Fibroblast of skin of left quadriceps (primary cell): ENCODE data around the gene FCRL6.

Experiments
- DNase-seq, 2 experiments: peaks; one replicate each; pipeline ENCODE4 v3.0.0-alpha.2; 2013; ENCODE audit warnings: low read depth in 2 of 2

FCRL6 gene

GRCh38 chr1:159835356-159835755, 33.2 kb downstream of the FCRL6 start:
- no peak for DNase-seq

DNA sequence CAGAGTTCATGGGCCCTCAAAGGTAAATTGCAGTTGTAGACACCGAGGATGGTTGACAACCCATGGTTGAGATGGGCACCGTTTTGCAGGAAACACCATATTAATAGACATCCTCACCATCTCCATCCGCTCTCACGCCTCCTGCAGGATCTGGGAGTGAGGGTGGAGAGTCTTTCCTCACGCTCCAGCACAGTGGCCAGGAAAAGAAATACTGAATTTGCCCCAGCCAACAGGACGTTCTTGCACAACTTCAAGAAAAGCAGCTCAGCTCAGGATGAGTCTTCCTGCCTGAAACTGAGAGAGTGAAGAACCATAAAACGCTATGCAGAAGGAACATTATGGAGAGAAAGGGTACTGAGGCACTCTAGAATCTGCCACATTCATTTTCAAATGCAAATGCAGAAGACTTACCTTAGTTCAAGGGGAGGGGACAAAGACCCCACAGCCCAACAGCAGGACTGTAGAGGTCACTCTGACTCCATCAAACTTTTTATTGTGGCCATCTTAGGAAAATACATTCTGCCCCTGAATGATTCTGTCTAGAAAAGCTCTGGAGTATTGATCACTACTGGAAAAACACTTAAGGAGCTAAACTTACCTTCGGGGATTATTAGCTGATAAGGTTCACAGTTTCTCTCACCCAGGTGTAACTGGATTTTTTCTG, 33.8 kb downstream of the FCRL6 start:
- DNase-seq: no peak

DNA sequence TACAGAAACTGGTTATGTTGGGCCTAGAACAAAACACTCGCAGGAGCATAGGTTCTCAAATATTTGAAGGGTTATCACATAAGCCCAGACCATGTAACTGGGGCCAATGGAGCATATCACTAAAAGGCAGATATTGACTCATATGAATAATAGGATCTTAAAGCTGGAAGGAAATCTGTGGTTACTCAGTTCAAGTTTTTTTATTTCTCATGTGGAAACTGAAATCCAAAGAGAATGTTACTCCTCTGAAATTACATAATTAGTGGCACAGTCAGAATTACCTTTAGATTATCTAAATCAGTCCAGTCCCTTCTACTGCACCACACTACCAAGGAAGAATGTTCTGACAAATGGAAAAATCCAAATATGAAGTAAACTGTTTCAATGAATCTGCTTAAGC, 36.6 kb downstream of the FCRL6 start:
- DNase-seq: no peak

- no peak for DNase-seq
These were observed 37.1 kb downstream of the FCRL6 start for GRCh38 chr1:159839116-159839849.

- no peak for DNase-seq
These were observed 39.6 kb downstream of the FCRL6 start for GRCh38 chr1:159841749-159842148.

GRCh38 chr1:159843459-159843858, 41.3 kb downstream of the FCRL6 start:
- no peak for DNase-seq

- no peak for DNase-seq
These were observed 43.8 kb downstream of the FCRL6 start for GRCh38 chr1:159845751-159846629.

DNA sequence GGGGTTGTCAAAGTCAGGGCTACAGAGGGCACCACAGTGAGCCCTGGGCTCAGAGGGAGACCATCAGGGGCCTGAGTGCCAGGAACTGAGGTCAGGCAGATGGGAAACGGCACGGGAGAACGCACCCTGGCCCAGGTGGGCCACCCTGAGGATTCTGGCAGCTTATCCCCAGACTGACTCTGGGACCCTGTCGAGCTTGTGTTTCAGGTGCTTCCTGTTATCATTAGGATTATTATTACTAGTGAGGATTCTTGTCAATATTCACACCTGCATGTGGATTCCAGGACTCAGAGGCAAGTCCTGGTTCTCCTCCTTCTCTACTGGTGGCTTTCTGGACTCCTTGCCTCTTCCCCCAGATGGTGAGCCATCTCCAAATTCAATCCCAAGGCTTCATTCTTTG, 45.1 kb downstream of the FCRL6 start:
- no peak for DNase-seq

- no peak for DNase-seq
These were observed 46.2 kb downstream of the FCRL6 start for GRCh38 chr1:159848326-159848725.

- no peak for DNase-seq
These were observed 47.6 kb downstream of the FCRL6 start for GRCh38 chr1:159849626-159850366.

GRCh38 chr1:159851407-159851806, 49.2 kb downstream of the FCRL6 start:
- DNase-seq: no peak

DNA sequence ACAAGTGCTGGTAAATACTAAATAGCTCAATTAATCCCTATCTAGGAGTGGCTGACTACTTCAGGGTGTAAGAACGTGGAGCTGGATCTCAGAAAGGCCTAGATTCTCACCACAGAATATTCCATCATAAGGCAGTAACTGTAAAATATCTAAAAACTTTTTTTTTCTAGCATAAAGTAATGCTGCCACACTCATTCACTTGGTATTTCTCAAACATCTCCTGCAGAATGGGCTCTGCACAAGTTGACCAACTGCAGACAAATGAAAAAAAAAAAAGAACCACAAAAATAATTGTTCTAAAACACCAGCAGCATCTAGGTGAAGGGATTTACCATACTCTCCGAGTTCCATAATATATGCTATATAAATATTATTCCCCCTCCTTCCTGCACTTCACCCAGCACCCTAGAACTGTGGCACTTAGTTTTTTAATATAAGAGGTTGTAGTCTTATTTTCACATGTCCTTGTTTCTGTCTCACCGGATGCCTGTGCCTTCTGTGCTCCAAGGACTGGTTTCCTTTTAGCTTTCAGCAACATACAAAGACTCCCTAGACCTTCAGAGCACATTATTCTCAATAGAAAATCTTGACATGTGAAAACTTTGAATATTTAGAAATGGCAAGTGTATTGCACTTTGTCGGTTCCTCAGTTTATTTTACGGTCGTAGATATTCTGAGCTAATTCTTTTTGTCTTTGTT, 51.4 kb downstream of the FCRL6 start:
- no peak for DNase-seq

- DNase-seq: no peak
These were observed 52.0 kb downstream of the FCRL6 start for GRCh38 chr1:159854116-159854692.

GRCh38 chr1:159854693-159855192, 52.6 kb downstream of the FCRL6 start:
- DNase-seq: peak; percentile 48 to 49

DNA sequence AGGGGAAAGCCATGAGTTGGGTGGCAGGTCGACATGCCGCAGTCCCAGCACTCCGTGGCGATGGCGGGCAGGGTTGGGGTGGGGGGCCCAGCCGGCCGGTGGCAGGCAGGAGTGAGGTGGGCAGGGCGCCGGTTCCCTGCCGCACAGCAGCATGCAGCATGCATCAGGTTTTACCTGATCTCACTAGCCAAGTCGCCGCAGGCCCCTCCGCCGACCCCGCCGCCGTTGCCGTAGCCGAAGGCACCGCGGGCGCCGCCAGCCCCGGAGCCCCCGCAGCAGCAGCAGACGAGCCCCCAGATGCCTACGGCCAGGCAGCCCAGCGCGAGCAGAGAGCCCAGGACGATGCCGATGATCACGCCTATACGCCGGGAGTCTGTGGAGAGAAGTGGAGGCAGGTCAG, 53.5 kb downstream of the FCRL6 start:
- no peak for DNase-seq

- DNase-seq: no peak
These were observed 54.4 kb downstream of the FCRL6 start for GRCh38 chr1:159856576-159856975.

DNA sequence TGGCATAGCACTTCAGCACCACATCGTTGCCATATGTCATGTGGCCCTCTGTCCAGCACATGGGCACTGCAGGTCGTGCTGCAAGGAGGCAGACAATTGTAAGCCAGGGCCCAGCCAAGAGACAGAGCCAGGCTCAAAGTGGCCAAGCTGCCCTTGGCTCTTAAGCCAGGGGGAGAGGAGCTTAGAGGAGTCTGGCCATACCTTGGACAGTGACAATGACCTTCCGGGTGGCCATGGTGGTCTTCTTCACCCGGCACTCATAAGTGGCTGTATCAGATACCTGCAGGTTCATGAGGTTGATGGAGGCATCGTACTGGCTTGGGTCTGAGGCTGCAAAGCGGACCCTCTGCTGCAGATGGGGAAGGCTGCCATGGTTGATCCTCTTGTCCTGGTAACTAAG, 55.7 kb downstream of the FCRL6 start:
- no peak for DNase-seq

DNA sequence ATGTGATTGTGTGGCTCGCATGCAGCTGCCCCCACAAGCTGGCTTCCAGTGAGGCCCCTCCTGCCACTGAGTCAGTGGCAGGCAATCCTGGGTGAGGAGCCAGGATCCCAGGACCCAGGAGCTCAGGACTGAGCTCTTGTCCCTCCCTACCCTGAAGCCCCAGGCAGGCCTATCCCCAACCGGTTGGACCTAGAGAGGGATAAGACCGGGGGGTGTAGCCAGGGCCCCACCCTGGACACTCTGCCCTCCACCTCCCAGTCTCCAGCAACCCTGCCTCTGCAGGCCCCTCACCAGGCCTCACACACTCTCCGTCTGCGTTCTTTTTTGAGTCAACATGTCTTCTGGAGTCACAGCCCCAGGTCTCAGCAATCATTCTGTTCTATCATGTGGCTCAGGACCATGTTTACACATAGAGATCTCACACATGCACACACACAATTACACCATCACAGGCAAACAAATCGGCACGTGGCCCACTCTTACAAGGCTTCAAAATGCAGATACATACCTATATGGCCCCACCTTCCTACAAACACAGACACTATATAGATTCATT, 57.7 kb downstream of the FCRL6 start:
- DNase-seq: no peak

DNA sequence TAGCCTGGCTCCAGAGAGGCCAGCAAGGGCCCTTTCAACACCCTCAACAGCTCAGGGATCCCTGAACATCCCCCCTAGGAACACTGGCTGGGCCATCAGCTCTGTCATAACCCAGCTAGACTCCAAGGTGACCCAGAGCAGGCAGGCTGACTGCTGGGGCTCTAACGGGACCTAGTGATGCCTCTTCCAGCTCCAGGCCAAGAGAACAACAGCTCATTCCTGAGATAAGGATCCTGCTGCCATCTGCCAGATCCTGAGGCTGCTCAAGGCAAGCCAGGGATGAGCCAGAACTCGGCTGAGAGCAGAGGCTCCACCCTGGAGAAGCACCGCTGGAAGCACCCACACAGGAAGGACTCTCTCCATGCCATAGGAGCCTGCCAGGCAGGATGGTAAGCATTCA, 58.3 kb downstream of the FCRL6 start:
- DNase-seq: no peak

- DNase-seq: no peak
These were observed 59.1 kb downstream of the FCRL6 start for GRCh38 chr1:159861218-159861617.
